Measurements from ENCODE around the gene HIPK2. TPM values are rescaled to one million over a fixed set of nuclear protein-coding genes. Genes with fewer than 3 reads are reported as not detected.
A peak's percentile ranks its signal among the peaks of the same experiment; 100 is the strongest.

HIPK2 gene
- total RNA-seq, 1 donor: 28.8 TPM

DNA sequence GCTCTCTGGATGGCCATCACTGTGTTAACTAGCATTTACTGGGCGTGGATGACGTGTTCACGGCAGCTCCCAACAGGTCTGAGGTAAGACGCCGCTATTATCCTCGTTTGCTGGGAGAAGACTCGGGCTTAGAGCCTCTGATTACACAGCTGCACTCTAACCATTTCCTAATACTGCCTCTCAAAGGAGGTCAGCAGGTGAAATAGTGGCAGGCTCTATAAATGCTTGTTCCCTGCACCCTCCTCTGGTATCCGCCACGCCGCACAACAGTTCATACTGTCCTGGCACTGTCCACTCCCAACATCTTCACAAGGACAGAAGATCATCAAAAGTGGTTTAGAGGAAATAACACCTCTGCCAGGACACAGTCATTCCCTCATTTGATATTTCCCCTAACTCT lies 28.3 kb downstream of the HIPK2 start:
- no peak for DNase-seq (ENCODE audit: low read depth)
- no peak overlapping the region for H3K4me3 ChIP-seq (ENCODE audit: low read depth, low read length)
- TF ChIP-seq CTCF (IDR thresholded peaks at IDR 0.05; ENCODE audit: insufficient read depth, low read length): no peak

GRCh38 chr7:139748941-139749340 lies 28.9 kb downstream of the HIPK2 start:
- DNase-seq (ENCODE audit: low read depth): no peak
- no peak overlapping the region for H3K4me3 ChIP-seq (ENCODE audit: low read depth, low read length)
- TF ChIP-seq CTCF (IDR thresholded peaks at IDR 0.05; ENCODE audit: insufficient read depth, low read length): no peak

- no peak overlapping the region for H3K4me3 ChIP-seq (ENCODE audit: low read depth, low read length)
- TF ChIP-seq CTCF (IDR thresholded peaks at IDR 0.05; ENCODE audit: insufficient read depth, low read length): no peak
- DNase-seq (ENCODE audit: low read depth): no peak
These were observed 29.4 kb downstream of the HIPK2 start for GRCh38 chr7:139748373-139748765.

DNA sequence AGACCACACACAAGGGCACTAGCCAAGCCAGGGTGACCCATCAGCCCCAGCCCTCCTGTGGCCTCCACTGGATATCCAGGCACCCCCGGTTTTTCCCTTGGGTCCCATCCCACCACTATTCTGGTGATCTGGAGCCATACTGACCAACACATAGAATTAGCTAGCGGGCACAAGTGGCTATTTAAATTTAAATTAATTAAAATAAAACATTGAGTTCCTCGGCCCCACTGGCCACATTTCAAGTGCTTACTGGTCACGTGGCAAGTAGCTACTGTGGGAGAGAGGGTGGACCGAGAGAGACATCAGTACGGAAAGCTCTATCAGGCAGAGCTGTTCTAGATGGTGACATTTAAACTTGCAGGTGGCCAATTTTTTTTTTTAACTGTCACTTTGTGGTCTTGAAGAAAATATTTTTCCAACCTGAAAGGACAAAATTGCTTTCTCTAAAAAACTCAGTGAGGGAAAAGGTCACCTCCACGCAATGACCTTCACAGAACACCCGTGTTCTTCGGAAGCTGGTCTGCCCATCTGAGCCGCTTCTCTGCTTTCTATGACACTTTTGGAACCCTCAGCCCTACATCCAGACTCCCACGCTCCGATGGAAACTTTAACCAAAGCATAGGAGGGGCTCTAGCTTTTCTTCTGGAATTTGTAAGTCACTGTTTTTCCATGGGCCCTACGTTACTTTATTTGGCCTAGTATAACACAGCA lies 30.0 kb downstream of the HIPK2 start:
- TF ChIP-seq CTCF (IDR thresholded peaks at IDR 0.05; ENCODE audit: insufficient read depth, low read length): no peak
- H3K4me3 ChIP-seq (ENCODE audit: low read depth, low read length): no peak overlapping the region
- no peak for DNase-seq (ENCODE audit: low read depth)

- DNase-seq (ENCODE audit: low read depth): no peak
- no peak overlapping the region for H3K4me3 ChIP-seq (ENCODE audit: low read depth, low read length)
- TF ChIP-seq CTCF (IDR thresholded peaks at IDR 0.05; ENCODE audit: insufficient read depth, low read length): no peak
These were observed 31.1 kb downstream of the HIPK2 start for GRCh38 chr7:139746652-139747051.

- no peak overlapping the region for H3K4me3 ChIP-seq (ENCODE audit: low read depth, low read length)
- TF ChIP-seq CTCF (IDR thresholded peaks at IDR 0.05; ENCODE audit: insufficient read depth, low read length): no peak
- DNase-seq (ENCODE audit: low read depth): peak; percentile 27
These were observed 32.1 kb downstream of the HIPK2 start for GRCh38 chr7:139745678-139746143.
